ENCODE measurements around the gene TEX19. TPM values are rescaled to one million over a fixed set of nuclear protein-coding genes. Genes with fewer than 3 reads are reported as not detected.
A peak's percentile ranks its signal among the peaks of the same experiment; 100 is the strongest.

The TEX19 gene
- total and polyA plus RNA-seq, 9 of the 15 experiments (the other 6 are each of a cell fraction or from before 2014, with no cell fraction given), result 0.10 to 4.9 (median 1.9) TPM

DNA sequence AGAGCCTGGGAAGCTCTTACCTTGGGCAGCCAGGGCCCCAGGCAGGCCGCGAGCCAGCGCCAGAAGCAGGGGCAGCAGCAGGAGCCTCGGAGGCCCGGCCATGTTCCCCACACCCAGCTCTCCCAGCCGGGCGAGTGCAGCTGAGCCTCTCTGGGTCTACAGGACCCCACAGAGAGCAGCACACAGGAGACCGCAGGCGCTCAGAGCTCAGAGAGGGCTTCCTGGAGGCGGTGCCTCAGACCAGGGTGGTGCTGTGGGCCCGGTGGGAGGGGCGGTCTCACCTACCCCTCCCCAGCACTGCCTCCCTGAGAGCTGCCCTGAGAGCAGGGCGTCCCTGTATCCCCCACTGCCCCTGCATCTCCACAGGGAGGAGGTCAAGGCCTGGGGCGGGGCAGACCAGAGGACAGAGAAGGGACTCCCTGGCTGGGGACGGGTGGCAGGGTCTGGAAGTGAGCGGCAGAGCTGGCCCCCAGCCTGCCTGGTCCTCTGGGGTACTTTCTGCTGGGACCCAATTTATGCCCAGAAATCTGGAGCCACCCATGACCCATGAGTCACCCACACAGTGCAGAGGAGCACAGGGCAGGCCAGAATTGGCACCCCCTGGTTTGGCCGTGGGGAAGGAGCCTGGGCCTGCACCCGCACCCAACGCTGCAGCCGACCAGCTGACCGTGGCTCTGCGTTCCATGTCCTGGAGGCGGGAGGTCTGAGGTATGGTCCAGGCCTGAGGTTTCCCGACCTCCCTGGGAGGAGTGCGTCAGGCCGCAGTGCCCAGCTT is 41.5 kb upstream of the TEX19 start, which contains the start of gene CD7:
Gene CD7 (minus strand): TSS at position 215 of the 775 bp plus-strand sequence. CDS start 113 bp downstream, at position 102.
- intact Hi-C loops (cut with micrococcal nuclease), result no loop called here
- BruUV-seq (replicated peaks), result no TSS peak
- POLR2A ChIA-PET, result interaction anchor here (0.6 to 1.0 kb wide), 5 partner anchors 22 to 1698 kb away, joined by 3 to 5 read pairs (median 3); no protein-coding TSS in a partner anchor

More for the DNA sequence above, 41.5 kb upstream of the TEX19 start, which contains the start of gene CD7:
- no peak within 1 kb of the TSS for H3K4me2 ChIP-seq (ENCODE audit: insufficient read depth, low read length)
- H3K79me2 ChIP-seq (ENCODE audit: control insufficient read depth, insufficient read depth, low read length), result no peaks in the 10 kb centered on the region
- H3K9me1 ChIP-seq (ENCODE audit: control insufficient read depth, insufficient read depth, low read length), result no peaks in the 10 kb centered on the region
- no peak for DNase-seq (ENCODE audit: extremely low read depth in 1 of 4, low spot score in 3 of 4)
- FAIRE-seq, result no peak
- peak within 1 kb of the TSS in 1 of 2 experiments; percentile 71; a peak in 2 of 4 replicates for H3K9ac ChIP-seq (ENCODE audit: insufficient read depth in 1 of 2, low read depth in 2 of 2, low read length in 2 of 2)
- no peak for ATAC-seq
- H2AFZ ChIP-seq (ENCODE audit: low read depth, low read length), result peak within 1 kb of the TSS; percentile 44; the same call in 1 of the 2 replicates
- H4K20me1 ChIP-seq (replicated peaks; ENCODE audit: control insufficient read depth, insufficient read depth, low read length), result no peaks in the 10 kb centered on the region
- no peaks in the 10 kb centered on the region for H3K36me3 ChIP-seq (ENCODE audit: control insufficient read depth, insufficient read depth, low read length)
- TF ChIP-seq ILK (tag; IDR thresholded peaks at IDR 0.05; ENCODE audit: borderline replicate concordance, low read depth), result no peak
- TF ChIP-seq, protein P1, sequence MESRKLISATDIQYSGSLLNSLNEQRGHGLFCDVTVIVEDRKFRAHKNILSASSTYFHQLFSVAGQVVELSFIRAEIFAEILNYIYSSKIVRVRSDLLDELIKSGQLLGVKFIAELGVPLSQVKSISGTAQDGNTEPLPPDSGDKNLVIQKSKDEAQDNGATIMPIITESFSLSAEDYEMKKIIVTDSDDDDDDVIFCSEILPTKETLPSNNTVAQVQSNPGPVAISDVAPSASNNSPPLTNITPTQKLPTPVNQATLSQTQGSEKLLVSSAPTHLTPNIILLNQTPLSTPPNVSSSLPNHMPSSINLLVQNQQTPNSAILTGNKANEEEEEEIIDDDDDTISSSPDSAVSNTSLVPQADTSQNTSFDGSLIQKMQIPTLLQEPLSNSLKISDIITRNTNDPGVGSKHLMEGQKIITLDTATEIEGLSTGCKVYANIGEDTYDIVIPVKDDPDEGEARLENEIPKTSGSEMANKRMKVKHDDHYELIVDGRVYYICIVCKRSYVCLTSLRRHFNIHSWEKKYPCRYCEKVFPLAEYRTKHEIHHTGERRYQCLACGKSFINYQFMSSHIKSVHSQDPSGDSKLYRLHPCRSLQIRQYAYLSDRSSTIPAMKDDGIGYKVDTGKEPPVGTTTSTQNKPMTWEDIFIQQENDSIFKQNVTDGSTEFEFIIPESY (CRISPR knock-in tag; IDR thresholded peaks at IDR 0.05), result peak; percentile 37; the same call in 1 of the 2 replicates
- no peak within 1 kb of the TSS for H3K27ac ChIP-seq (ENCODE audit: extremely low read depth, low read depth, low read length)
- in situ Hi-C loops (cut with MboI), result no loop called here
- H3K9me3 ChIP-seq (replicated peaks; ENCODE audit: control insufficient read depth, insufficient read depth, low read depth, low read length), result peaks cover 10% of the 10 kb centered on the region
- H3K4me3 ChIP-seq, result no peak within 1 kb of the TSS
- WGBS (ENCODE audit: insufficient coverage, low coverage, missing lambda C conversion rate), result 81% methylated on average over 23 of the region's 26 CpGs
- CTCF ChIA-PET (ENCODE audit: low intra/inter-chr PET ratio), result no interaction called here
- peaks cover 16 to 92% of the 10 kb centered on the region in 2 experiments; a peak in 4 of 5 replicates for H3K4me1 ChIP-seq (replicated peaks in 1 of 2; ENCODE audit: control insufficient read depth in 2 of 2, insufficient read depth in 2 of 2, low read length in 2 of 2)
- no peaks in the 10 kb centered on the region for H3K27me3 ChIP-seq (ENCODE audit: control insufficient read depth in 2 of 2, insufficient read depth in 2 of 2, low read length in 2 of 2)
